WTC11 (cell line): Measurements from ENCODE around the gene GXYLT2.

Source experiments
- CBFB ChIP-seq: sonication (generic); formaldehyde crosslinking; IDR thresholded peaks from 2 replicates; pipeline ENCODE4 v1.8.1; 2022; ENCODE audit warnings: mild to moderate bottlenecking, low read depth, missing genetic modification reagents
- CREM ChIP-seq: sonication (generic); formaldehyde crosslinking; IDR thresholded peaks from 2 replicates; pipeline ENCODE4 v1.8.1; 2022; ENCODE audit warnings: mild to moderate bottlenecking, missing genetic modification reagents, moderate library complexity
- FOXJ3 ChIP-seq: sonication (generic); formaldehyde crosslinking; IDR thresholded peaks from 2 replicates; pipeline ENCODE4 v1.9.0; 2021; ENCODE audit warnings: missing genetic modification reagents, mild to moderate bottlenecking, borderline replicate concordance
- ZNF121 ChIP-seq: sonication (generic); formaldehyde crosslinking; IDR thresholded peaks from 2 replicates; pipeline ENCODE4 v1.8.0; 2023; ENCODE audit warnings: missing genetic modification reagents
- TF ChIP-seq, protein P1 (sequence below): fragments of 200-600 bp; IDR thresholded peaks from 2 replicates; pipeline ENCODE4 v1.8.0; 2022; ENCODE audit warnings: antibody characterized with exemption
- TF ChIP-seq, protein P2 (sequence below): sonication (generic); formaldehyde crosslinking; IDR thresholded peaks from 2 replicates; pipeline ENCODE4 v1.8.0; 2022; ENCODE audit warnings: mild to moderate bottlenecking, missing genetic modification reagents
- TF ChIP-seq, protein P3 (sequence below): sonication (generic); formaldehyde crosslinking; IDR thresholded peaks from 2 replicates; pipeline ENCODE4 v1.8.0; 2022; ENCODE audit warnings: missing genetic modification reagents
- TF ChIP-seq, protein P4 (sequence below): sonication (generic); formaldehyde crosslinking; IDR thresholded peaks from 2 replicates; pipeline ENCODE4 v1.8.1; 2023; ENCODE audit warnings: mild to moderate bottlenecking, missing genetic modification reagents, moderate library complexity
- TF ChIP-seq, protein P5 (sequence below): sonication (generic); formaldehyde crosslinking; IDR thresholded peaks from 2 replicates; pipeline ENCODE4 v1.8.0; 2022; ENCODE audit warnings: mild to moderate bottlenecking, missing genetic modification reagents
- TF ChIP-seq, protein P6 (sequence below): sonication (generic); formaldehyde crosslinking; IDR thresholded peaks from 2 replicates; pipeline ENCODE4 v1.8.1; 2023; ENCODE audit warnings: mild to moderate bottlenecking, missing genetic modification reagents

DNA sequence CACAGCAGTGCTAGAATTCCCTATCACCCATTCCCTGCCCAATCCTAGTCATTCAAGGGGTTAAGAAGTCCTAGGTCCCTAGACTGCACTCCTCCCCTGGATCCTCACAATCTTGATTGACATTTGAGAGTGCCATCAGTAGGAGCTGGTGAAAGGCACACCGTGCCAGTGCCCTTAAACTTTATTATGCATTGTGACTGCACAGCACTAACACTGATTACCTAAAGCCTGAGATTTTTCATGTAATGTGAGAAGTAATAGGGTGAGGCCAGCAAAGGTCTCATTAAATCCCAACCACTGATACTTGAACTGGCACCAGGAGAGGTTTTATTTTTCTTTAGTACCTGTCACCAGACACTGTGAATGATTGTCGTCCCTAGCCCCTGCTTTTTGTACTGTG is 16.3 kb downstream of the GXYLT2 start:
- TF ChIP-seq, protein P1, sequence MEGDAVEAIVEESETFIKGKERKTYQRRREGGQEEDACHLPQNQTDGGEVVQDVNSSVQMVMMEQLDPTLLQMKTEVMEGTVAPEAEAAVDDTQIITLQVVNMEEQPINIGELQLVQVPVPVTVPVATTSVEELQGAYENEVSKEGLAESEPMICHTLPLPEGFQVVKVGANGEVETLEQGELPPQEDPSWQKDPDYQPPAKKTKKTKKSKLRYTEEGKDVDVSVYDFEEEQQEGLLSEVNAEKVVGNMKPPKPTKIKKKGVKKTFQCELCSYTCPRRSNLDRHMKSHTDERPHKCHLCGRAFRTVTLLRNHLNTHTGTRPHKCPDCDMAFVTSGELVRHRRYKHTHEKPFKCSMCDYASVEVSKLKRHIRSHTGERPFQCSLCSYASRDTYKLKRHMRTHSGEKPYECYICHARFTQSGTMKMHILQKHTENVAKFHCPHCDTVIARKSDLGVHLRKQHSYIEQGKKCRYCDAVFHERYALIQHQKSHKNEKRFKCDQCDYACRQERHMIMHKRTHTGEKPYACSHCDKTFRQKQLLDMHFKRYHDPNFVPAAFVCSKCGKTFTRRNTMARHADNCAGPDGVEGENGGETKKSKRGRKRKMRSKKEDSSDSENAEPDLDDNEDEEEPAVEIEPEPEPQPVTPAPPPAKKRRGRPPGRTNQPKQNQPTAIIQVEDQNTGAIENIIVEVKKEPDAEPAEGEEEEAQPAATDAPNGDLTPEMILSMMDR: no peak
- TF ChIP-seq, protein P2, sequence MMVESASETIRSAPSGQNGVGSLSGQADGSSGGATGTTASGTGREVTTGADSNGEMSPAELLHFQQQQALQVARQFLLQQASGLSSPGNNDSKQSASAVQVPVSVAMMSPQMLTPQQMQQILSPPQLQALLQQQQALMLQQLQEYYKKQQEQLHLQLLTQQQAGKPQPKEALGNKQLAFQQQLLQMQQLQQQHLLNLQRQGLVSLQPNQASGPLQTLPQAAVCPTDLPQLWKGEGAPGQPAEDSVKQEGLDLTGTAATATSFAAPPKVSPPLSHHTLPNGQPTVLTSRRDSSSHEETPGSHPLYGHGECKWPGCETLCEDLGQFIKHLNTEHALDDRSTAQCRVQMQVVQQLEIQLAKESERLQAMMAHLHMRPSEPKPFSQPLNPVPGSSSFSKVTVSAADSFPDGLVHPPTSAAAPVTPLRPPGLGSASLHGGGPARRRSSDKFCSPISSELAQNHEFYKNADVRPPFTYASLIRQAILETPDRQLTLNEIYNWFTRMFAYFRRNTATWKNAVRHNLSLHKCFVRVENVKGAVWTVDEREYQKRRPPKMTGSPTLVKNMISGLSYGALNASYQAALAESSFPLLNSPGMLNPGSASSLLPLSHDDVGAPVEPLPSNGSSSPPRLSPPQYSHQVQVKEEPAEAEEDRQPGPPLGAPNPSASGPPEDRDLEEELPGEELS: no peak
- TF ChIP-seq CBFB (CRISPR knock-in tag) (no peak), CREM (no peak), ZNF121 (CRISPR knock-in tag) (no peak), FOXJ3 (CRISPR knock-in tag) (no peak)
- TF ChIP-seq, protein P3, sequence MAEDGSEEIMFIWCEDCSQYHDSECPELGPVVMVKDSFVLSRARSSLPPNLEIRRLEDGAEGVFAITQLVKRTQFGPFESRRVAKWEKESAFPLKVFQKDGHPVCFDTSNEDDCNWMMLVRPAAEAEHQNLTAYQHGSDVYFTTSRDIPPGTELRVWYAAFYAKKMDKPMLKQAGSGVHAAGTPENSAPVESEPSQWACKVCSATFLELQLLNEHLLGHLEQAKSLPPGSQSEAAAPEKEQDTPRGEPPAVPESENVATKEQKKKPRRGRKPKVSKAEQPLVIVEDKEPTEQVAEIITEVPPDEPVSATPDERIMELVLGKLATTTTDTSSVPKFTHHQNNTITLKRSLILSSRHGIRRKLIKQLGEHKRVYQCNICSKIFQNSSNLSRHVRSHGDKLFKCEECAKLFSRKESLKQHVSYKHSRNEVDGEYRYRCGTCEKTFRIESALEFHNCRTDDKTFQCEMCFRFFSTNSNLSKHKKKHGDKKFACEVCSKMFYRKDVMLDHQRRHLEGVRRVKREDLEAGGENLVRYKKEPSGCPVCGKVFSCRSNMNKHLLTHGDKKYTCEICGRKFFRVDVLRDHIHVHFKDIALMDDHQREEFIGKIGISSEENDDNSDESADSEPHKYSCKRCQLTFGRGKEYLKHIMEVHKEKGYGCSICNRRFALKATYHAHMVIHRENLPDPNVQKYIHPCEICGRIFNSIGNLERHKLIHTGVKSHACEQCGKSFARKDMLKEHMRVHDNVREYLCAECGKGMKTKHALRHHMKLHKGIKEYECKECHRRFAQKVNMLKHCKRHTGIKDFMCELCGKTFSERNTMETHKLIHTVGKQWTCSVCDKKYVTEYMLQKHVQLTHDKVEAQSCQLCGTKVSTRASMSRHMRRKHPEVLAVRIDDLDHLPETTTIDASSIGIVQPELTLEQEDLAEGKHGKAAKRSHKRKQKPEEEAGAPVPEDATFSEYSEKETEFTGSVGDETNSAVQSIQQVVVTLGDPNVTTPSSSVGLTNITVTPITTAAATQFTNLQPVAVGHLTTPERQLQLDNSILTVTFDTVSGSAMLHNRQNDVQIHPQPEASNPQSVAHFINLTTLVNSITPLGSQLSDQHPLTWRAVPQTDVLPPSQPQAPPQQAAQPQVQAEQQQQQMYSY: no peak
- TF ChIP-seq, protein P4, sequence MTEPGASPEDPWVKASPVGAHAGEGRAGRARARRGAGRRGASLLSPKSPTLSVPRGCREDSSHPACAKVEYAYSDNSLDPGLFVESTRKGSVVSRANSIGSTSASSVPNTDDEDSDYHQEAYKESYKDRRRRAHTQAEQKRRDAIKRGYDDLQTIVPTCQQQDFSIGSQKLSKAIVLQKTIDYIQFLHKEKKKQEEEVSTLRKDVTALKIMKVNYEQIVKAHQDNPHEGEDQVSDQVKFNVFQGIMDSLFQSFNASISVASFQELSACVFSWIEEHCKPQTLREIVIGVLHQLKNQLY (CRISPR knock-in tag): no peak
- TF ChIP-seq, protein P5, sequence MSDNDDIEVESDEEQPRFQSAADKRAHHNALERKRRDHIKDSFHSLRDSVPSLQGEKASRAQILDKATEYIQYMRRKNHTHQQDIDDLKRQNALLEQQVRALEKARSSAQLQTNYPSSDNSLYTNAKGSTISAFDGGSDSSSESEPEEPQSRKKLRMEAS (CRISPR knock-in tag): no peak
- TF ChIP-seq, protein P6, sequence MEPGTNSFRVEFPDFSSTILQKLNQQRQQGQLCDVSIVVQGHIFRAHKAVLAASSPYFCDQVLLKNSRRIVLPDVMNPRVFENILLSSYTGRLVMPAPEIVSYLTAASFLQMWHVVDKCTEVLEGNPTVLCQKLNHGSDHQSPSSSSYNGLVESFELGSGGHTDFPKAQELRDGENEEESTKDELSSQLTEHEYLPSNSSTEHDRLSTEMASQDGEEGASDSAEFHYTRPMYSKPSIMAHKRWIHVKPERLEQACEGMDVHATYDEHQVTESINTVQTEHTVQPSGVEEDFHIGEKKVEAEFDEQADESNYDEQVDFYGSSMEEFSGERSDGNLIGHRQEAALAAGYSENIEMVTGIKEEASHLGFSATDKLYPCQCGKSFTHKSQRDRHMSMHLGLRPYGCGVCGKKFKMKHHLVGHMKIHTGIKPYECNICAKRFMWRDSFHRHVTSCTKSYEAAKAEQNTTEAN: no peak
